GM21360 (cell line): Measurements from ENCODE around the gene JSRP1.

Experiments used
- ATAC-seq: cut with Tn5 transposase; IDR thresholded peaks from one replicate; pipeline ENCODE4 v1.9.1; 2021; ENCODE audit warnings: mild to moderate bottlenecking, moderate library complexity; ENCODE audit not compliant: unreplicated experiment

The JSRP1 gene

GRCh38 chr19:2233601-2234280 is 22.5 kb downstream of the JSRP1 start:
- ATAC-seq: no peak

- ATAC-seq: no peak
Measured at GRCh38 chr19:2232286-2233151, 23.7 kb downstream of the JSRP1 start.

GRCh38 chr19:2231621-2232221 is 24.5 kb downstream of the JSRP1 start:
- no peak for ATAC-seq

GRCh38 chr19:2230807-2231533 is 25.2 kb downstream of the JSRP1 start:
- no peak for ATAC-seq

GRCh38 chr19:2230033-2230531 is 26.1 kb downstream of the JSRP1 start:
- ATAC-seq: no peak

- ATAC-seq: no peak
Measured at GRCh38 chr19:2229103-2230032, 26.8 kb downstream of the JSRP1 start.

GRCh38 chr19:2228157-2229030 is 27.8 kb downstream of the JSRP1 start:
- no peak for ATAC-seq

GRCh38 chr19:2227415-2228156 is 28.6 kb downstream of the JSRP1 start:
- no peak for ATAC-seq

GRCh38 chr19:2226840-2227360 is 29.3 kb downstream of the JSRP1 start:
- ATAC-seq: no peak

GRCh38 chr19:2226051-2226839 is 30.0 kb downstream of the JSRP1 start:
- no peak for ATAC-seq

- no peak for ATAC-seq
Measured at GRCh38 chr19:2225415-2226050, 30.7 kb downstream of the JSRP1 start.

GRCh38 chr19:2224754-2225349 is 31.4 kb downstream of the JSRP1 start:
- ATAC-seq: no peak

GRCh38 chr19:2223959-2224358 is 32.3 kb downstream of the JSRP1 start:
- ATAC-seq: no peak

GRCh38 chr19:2223391-2223790 is 32.8 kb downstream of the JSRP1 start:
- ATAC-seq: no peak

- no peak for ATAC-seq
Measured at GRCh38 chr19:2221918-2222317, 34.3 kb downstream of the JSRP1 start.

GRCh38 chr19:2221250-2221831 is 34.9 kb downstream of the JSRP1 start:
- ATAC-seq: no peak
